K562 (cell line): ENCODE results near the gene PTCHD4. TPM values are rescaled to one million over a fixed set of nuclear protein-coding genes. Genes with fewer than 3 reads are reported as not detected.

Experiments used
- ATAC-seq: fragments of 200-7000 bp; cut with Tn5 transposase; 3 replicates; pipeline ENCODE4 v1.9.1; 2020; ENCODE audit warnings: moderate library complexity
- BruUV-seq: library from RNA; stranded (reverse); fragments of 400-500 nt; replicated peaks from 2 replicates; lab custom pipeline; 2021; lab: Mats Ljungman, UMichigan
- CTCF ChIA-PET: fragments of 300-600 bp; formaldehyde crosslinking; extraction: SDS; loops from one replicate; lab custom pipeline; 2021; ENCODE audit warnings: low intra/inter-chr PET ratio; lab: Yijun Ruan, JAX
- POLR2A ChIA-PET: fragments of 300-600, 350-650 bp; sonication (Branson Sonifier 250); formaldehyde crosslinking; extraction: SDS; loops from one replicate; lab custom pipeline; 2021; ENCODE audit warnings: antibody characterized with exemption, inconsistent platforms; lab: Yijun Ruan, JAX
- DNase-seq, 4 experiments: peaks; one replicate each; pipeline versions ENCODE4 v3.0.0 to v3.0.0-alpha.2; 2011 to 2018; ENCODE audit warnings: low spot score in 3 of 4, mixed read lengths in 3 of 4; ENCODE audit errors: extremely low read depth in 1 of 4
- FAIRE-seq: peaks from 2 replicates; lab custom pipeline; 2011; peaks lifted over from hg19 to GRCh38; lab: Jason Lieb, UNC
- H2AFZ ChIP-seq: 2 replicates; pipeline ENCODE4 v1.6.0; 2011; ENCODE audit warnings: low read depth, low read length, control low read depth, inconsistent platforms
- H3K27ac ChIP-seq: fragments of 200-600 bp; 3 replicates; pipeline ENCODE4 v1.8.0; 2011; ENCODE audit warnings: low read depth, mild to moderate bottlenecking, control low read depth, inconsistent platforms, low read length, moderate library complexity, mixed read lengths; ENCODE audit errors: extremely low read depth
- H3K27me3 ChIP-seq, 2 experiments: fragments of 300-600 bp in 1 of 2; 2 replicates in 1 of 2; 3 replicates in 1 of 2; pipeline versions ENCODE4 v1.6.0 to v1.8.0; 2011; ENCODE audit warnings: inconsistent platforms in 2 of 2, low read length in 2 of 2, mild to moderate bottlenecking in 1 of 2, mixed read lengths in 1 of 2, moderate library complexity in 1 of 2; ENCODE audit not compliant: control insufficient read depth in 2 of 2, insufficient read depth in 2 of 2
- H3K36me3 ChIP-seq: fragments of 300-600 bp; 3 replicates; pipeline ENCODE4 v1.8.0; 2011; ENCODE audit warnings: mild to moderate bottlenecking, low read length, inconsistent platforms; ENCODE audit not compliant: control insufficient read depth, insufficient read depth
- H3K4me1 ChIP-seq, 2 experiments: fragments of 200-600 bp in 1 of 2; replicated peaks in 1 of 2; 2 replicates in 1 of 2; 3 replicates in 1 of 2; pipeline versions ENCODE4 v1.5.1 to v1.8.0; 2011; ENCODE audit warnings: inconsistent platforms in 2 of 2, low read length in 2 of 2, mild to moderate bottlenecking in 1 of 2, mixed read lengths in 1 of 2, moderate library complexity in 1 of 2; ENCODE audit not compliant: control insufficient read depth in 2 of 2, insufficient read depth in 2 of 2
- H3K4me2 ChIP-seq: 2 replicates; pipeline ENCODE4 v1.6.1; 2011; ENCODE audit warnings: low read length, control low read depth, inconsistent platforms, mixed read lengths; ENCODE audit not compliant: insufficient read depth
- H3K4me3 ChIP-seq: fragments of 200-600 bp; sonication (generic), shearing (Covaris generic); 2 replicates; pipeline ENCODE4 v1.5.1; 2016; ENCODE audit warnings: control low read depth, inconsistent platforms
- H3K79me2 ChIP-seq: fragments of 200-600 bp; 3 replicates; pipeline ENCODE4 v1.8.0; 2011; ENCODE audit warnings: low read length, inconsistent platforms; ENCODE audit not compliant: control insufficient read depth, insufficient read depth
- H3K9ac ChIP-seq, 2 experiments: 2 replicates each; pipeline versions ENCODE4 v1.6.0 to v1.6.1; 2011; ENCODE audit warnings: low read depth in 2 of 2, low read length in 2 of 2, control low read depth in 1 of 2, inconsistent platforms in 1 of 2, mild to moderate bottlenecking in 1 of 2, mixed read lengths in 1 of 2; ENCODE audit not compliant: insufficient read depth in 1 of 2
- H3K9me1 ChIP-seq: one replicate; pipeline ENCODE4 v1.6.0; 2011; ENCODE audit warnings: inconsistent platforms, mild to moderate bottlenecking, low read length, moderate library complexity; ENCODE audit not compliant: control insufficient read depth, insufficient read depth
- H3K9me3 ChIP-seq: replicated peaks from 2 replicates; pipeline ENCODE4 v1.5.1; 2011; ENCODE audit warnings: low read depth, low read length, inconsistent platforms; ENCODE audit not compliant: control insufficient read depth, insufficient read depth
- H4K20me1 ChIP-seq: replicated peaks from 2 replicates; pipeline ENCODE4 v1.6.1; 2011; ENCODE audit warnings: low read length, inconsistent platforms, mixed read lengths; ENCODE audit not compliant: control insufficient read depth, insufficient read depth
- ARID1B ChIP-seq: fragments of 450-650 bp; IDR thresholded peaks from 2 replicates; pipeline ENCODE4 v1.6.1; 2016; ENCODE audit warnings: antibody characterized with exemption, mild to moderate bottlenecking, inconsistent platforms
- CCAR2 ChIP-seq: fragments of 200-400 bp; formaldehyde crosslinking; IDR thresholded peaks from 2 replicates; pipeline ENCODE4 v1.6.1; 2017; ENCODE audit warnings: mild to moderate bottlenecking, low read depth, low read length
- CEBPG ChIP-seq, 3 experiments: fragments of 200-800 bp in 1 of 3; sonication (Bioruptor generic) in 1 of 3; sonication (generic) in 1 of 3; formaldehyde crosslinking in 1 of 3; IDR thresholded peaks in 2 of 3; conservative IDR thresholded peaks in 1 of 3; 2 replicates each; pipeline versions ENCODE4 v1.6.1 to v1.8.0; 2016 to 2022; ENCODE audit warnings: missing compliant biosample characterization in 2 of 3, missing genetic modification characterization in 2 of 3, mild to moderate bottlenecking in 1 of 3, missing genetic modification reagents in 1 of 3
- EGR1 ChIP-seq: fragments of 450-650 bp; conservative IDR thresholded peaks from 2 replicates; pipeline ENCODE4 v1.6.1; 2017; ENCODE audit warnings: mild to moderate bottlenecking
- HEY1 ChIP-seq: fragments of 250-450 bp; sonication (Bioruptor Pico); IDR thresholded peaks from 2 replicates; pipeline ENCODE4 v1.5.0; 2020; ENCODE audit warnings: mild to moderate bottlenecking, moderate library complexity, borderline replicate concordance
- ZNF511 ChIP-seq: sonication (generic); formaldehyde crosslinking; IDR thresholded peaks from 2 replicates; pipeline ENCODE4 v1.8.0; 2022; ENCODE audit warnings: mild to moderate bottlenecking, missing genetic modification reagents
- ZNF780A ChIP-seq: fragments of 250-450 bp; sonication (Bioruptor Pico); IDR thresholded peaks from 2 replicates; pipeline ENCODE4 v1.5.0; 2021; ENCODE audit warnings: mild to moderate bottlenecking
- WGBS: fragments of 100-300 bp; shearing (Covaris generic); methylation state at CpG from one replicate; pipeline ENCODE4 v1.1.6; 2016; ENCODE audit warnings: low coverage, mixed read lengths; ENCODE audit not compliant: insufficient coverage; ENCODE audit errors: missing lambda C conversion rate; 5-methylcytosine and 5-hydroxymethylcytosine counted together
- in situ Hi-C: fragments of 300-500 bp; cut with MboI; formaldehyde crosslinking; loops from 4 replicates; pipeline ENCODE4 v1.15.0; 2018; ENCODE audit warnings: inconsistent platforms, mixed read lengths
- intact Hi-C: fragments of 100-400 bp; cut with micrococcal nuclease; formaldehyde crosslinking; loops from 2 replicates; pipeline ENCODE4 v1.14.2; 2022
- polyA plus RNA-seq, 8 experiments: library from polyadenylated mRNA; depleted of rRNA in 4 of 8; stranded (reverse) in 5 of 8; unstranded in 3 of 8; fragments of >200 nt; fragmentation: Nextera tagmentation in 2 of 8; fragmentation: Illumina TruSeq in 1 of 8; extraction: Ambion mirVana in 2 of 8; extraction: Trizol in 1 of 8; gene quantifications; 2 replicates each; pipeline versions ENCODE4 v1.2.1 to v1.2.3, GENCODE V29; 2011 to 2014; ENCODE audit warnings: inconsistent platforms in 1 of 8, missing spikeins in 1 of 8
- total RNA-seq, 7 experiments: library from RNA; depleted of rRNA in 6 of 7; stranded (reverse); fragments of >200 nt in 6 of 7; fragmentation: Illumina TruSeq in 2 of 7; extraction: Trizol in 2 of 7; gene quantifications; 2 replicates each; pipeline versions ENCODE4 v1.2.1 to v1.2.3, GENCODE V29; 2011 to 2021; ENCODE audit warnings: low replicate concordance in 1 of 7

PTCHD4 gene
- total and polyA plus RNA-seq, 9 of the 15 experiments (the other 6 are each of a cell fraction or from before 2014, with no cell fraction given) = not detected

- POLR2A ChIA-PET = no interaction called here
- BruUV-seq = no TSS peak
- intact Hi-C loops = loop anchor here (2.0 kb wide), 1 partner anchor 30 kb away; no protein-coding TSS in a partner anchor
- 0% methylated on average over 3 of the region's 3 CpGs for WGBS
- in situ Hi-C loops = no loop called here
- no peak for DNase-seq
- H3K9me3 ChIP-seq = no peaks in the 10 kb centered on the region
- H3K36me3 ChIP-seq = no peaks in the 10 kb centered on the region
- H3K9me1 ChIP-seq = no peaks in the 10 kb centered on the region
- no peak overlapping the region for H3K27ac ChIP-seq
- no peak overlapping the region for H2AFZ ChIP-seq
- ATAC-seq = no peak
- H3K4me2 ChIP-seq = no peak overlapping the region
- no peaks in the 10 kb centered on the region for H3K27me3 ChIP-seq
- H3K4me3 ChIP-seq = no peak overlapping the region
- H3K4me1 ChIP-seq = no peaks in the 10 kb centered on the region
- no peak for TF ChIP-seq ARID1B
- no peak for TF ChIP-seq CEBPG (CRISPR knock-in tag; IDR thresholded peaks at IDR 0.05)
- no peak for TF ChIP-seq CEBPG (tag; conservative IDR thresholded peaks at IDR 0.05 in 1 of 2, IDR thresholded peaks at IDR 0.05 in 1 of 2)
- no peak for TF ChIP-seq ZNF780A (CRISPR knock-in tag)
- no peak for TF ChIP-seq EGR1
- no peak for TF ChIP-seq CCAR2
- TF ChIP-seq ZNF511 (CRISPR knock-in tag) = no peak
- no peak for TF ChIP-seq HEY1 (CRISPR knock-in tag)
- H3K9ac ChIP-seq = no peak overlapping the region
- no peak for FAIRE-seq
- CTCF ChIA-PET = no interaction called here
- H4K20me1 ChIP-seq = no peaks in the 10 kb centered on the region
- H3K79me2 ChIP-seq = no peaks in the 10 kb centered on the region
These were observed 12.1 kb downstream of the PTCHD4 start for GRCh38 chr6:48098923-48099322.
